GM18505 (cell line): ENCODE results near the gene RHOF.
"Not testable (repeated sequence)": the region's sequence is repeated elsewhere in the genome, so short reads cannot be mapped to it uniquely, and the experiment has no call there.

ENCODE experiments used
- ATAC-seq: cut with Tn5 transposase; IDR thresholded peaks from one replicate; pipeline ENCODE4 v1.9.1; 2021; ENCODE audit not compliant: unreplicated experiment
- POLR2A ChIP-seq: IDR thresholded peaks from 4 replicates; pipeline ENCODE4 v1.6.1; 2011; ENCODE audit warnings: borderline replicate concordance; ENCODE audit not compliant: insufficient read depth, insufficient read length; ENCODE audit errors: extremely low read depth

RHOF gene

GRCh38 chr12:121796855-121797751, 3.6 kb upstream of the RHOF start:
- no peak for TF ChIP-seq POLR2A
- ATAC-seq, result no peak

- ATAC-seq, result no peak
Measured at GRCh38 chr12:121795034-121795968, 1.8 kb upstream of the RHOF start.

GRCh38 chr12:121794534-121795033, 1.1 kb upstream of the RHOF start:
- ATAC-seq, result no peak
- peak; percentile 16 for TF ChIP-seq POLR2A

More at GRCh38 chr12:121795034-121795968, 1.8 kb upstream of the RHOF start:
- TF ChIP-seq POLR2A, result no peak

DNA sequence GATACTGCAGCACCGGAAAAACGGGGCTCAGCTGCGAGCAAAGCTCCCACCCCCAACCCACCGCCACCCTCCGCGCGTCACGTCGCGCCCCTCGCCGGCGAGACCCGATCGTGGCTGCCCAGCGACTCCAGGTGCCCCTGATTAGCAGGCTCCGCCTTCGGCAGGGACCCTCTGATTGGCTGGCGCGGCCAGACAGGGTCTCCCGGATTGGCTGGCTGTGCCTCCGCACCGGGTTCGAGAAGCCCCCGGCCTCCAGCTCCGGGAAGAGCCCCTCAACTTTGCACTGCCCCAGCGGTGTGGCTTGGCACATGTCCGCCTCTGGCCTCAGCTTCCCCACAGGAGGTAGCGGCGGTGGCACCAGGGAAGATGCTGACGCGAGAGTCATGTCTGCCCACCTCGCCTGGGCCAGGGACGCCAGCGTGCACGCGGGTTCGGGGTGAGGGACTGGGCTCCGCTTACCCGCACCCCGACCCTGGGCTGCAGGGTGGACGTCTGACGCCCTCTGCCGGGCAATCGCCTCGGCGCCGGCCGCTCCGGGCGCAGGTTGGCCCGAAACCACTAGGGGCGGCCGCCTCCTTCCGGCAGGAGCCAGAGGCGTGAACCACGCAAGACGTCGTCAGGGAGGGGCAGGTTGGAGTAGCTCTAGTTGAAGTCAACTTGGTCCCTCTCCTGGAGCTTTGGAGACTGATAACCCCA, 498 bp upstream of the RHOF start:
- peak; percentile 47 for ATAC-seq
- peak; percentile 30 for TF ChIP-seq POLR2A

- TF ChIP-seq POLR2A, result peak; percentile 22
- ATAC-seq, result no peak
Measured at GRCh38 chr12:121792607-121793439, 665 bp downstream of the RHOF start.

DNA sequence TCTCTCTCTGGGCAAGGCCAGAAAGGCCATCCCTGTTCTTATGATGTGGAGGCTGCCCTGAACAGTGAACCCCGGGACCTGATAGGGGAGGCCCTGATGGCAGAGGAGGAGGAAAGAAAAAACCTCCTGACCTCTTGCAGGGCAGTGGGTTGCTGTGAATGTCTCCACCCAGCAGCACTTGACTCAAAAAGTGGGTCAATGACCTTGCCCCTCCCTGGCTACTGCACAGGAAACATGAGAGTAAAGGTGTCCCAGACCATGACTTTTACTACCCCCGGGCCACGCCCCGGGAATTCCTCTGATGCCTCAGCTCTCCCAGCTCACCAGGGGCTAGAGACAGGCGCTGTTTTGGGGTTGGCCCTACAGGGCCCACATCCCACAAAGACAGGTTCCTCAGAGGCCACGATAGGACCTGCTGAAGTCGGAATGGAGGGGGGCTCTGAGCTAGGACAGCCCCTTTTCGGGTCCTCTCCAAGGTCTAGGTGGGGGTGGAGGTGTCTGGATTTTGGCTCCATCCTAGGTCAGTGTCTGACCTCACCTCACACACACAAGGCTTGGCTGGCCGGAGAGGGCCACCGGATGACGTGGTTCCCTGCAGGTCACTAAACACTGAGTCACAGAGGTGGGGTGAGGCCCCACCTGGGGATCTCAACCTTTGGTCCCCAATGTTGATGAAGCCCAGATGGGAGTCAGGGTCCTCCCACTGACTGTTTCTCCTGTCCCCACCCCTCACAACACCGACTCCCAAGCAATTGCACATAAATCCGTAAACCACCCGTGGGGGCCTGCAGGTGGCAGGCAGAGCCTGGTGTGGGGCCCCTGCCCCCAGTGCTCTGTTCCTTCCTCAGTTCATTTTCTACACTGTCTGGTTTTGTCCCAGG, 1.6 kb downstream of the RHOF start:
- TF ChIP-seq POLR2A, result peak; percentile 43
- ATAC-seq, result no peak

DNA sequence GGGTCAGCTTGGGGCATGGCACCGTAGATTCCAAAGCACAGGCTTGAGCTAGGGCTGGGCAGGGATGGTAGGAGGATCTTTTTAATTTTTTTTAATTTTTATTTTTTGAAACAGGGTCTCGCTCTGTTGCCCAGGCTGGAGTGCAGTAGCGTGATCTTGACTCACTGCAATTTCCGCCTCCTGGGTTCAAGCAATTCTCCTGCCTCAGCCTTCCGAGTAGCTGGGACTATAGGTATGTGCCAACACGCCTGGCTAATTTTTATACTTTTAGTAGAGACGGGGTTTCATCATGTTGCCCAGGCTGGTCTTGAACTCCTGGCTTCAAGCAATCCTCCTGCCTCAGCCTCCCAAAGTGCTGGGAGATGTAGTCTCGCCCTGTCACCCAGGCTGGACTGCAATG, 2.7 kb downstream of the RHOF start:
- not testable (repeated sequence) for ATAC-seq

DNA sequence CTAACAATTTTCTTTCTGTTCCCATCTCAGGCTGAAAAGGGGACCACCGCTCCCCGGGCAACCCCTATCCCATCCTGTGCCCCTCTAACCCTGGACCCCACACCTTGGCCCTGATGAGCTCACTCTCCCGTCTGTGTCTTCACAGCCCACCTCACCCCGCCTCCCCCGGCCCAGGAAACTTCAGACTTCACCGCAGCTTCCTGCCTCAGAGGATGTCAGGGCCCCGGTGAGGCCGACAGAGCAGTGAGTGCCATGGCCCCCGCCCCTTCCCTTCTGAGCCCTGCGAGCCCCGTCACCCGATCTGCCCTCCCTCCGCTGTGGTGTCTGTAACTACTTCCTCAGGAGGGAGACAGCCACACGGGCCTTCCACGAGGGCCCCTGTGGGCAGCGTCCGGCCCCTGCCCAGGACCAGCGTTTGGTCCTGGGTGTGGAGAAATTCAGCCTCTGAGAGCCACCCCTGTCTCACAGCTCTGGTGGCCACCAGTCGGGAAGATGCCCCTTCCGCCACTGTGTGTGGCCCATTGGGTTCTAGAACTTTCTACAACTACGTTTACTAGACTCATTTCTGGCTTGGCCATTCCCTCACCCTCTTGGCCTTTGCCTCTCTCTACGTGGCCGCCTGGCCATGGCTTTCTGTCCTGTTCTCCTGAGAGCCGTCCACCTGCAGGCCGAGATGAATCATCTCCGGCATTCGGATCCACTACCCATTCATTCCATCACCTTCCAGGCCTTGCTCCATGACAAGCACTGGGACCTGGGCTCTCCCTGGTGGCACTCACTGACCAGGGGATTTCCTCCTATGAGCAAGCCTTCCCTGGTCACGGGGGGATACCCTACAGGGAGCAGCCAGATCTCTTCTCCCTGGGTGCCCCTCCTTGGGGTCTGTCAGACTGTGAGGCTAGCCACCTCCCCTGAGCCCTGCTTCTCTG, 3.4 kb downstream of the RHOF start:
- TF ChIP-seq POLR2A, result peak; percentile 74
- peak; percentile 34 for ATAC-seq

DNA sequence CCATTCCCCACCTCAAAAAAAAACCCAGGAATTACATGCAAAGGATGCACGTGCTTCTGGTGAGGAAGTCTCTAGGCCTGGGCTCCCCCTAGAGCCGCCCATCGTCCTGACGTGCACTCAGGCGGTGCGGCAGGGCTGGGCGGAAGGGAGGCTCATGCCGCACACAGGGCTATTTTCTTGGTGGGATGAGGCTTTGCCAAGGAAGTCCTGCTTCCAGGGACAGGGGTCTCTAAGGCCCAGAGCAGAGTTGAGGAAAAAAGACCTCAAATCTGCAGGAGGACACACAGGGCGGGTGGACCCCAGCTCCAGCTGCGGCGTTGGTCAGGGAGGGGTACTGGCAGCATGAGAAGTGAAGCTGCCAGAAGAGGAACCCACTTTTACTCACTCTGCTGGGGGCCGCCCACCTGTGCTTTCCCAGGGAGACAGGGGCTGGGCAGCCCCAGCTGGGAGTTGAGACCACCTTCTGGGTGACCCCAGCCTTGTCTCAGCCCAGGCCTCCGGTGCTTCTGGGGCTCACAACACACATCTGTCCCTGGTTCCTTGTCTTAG, 4.2 kb downstream of the RHOF start:
- no peak for ATAC-seq
- TF ChIP-seq POLR2A, result peak; percentile 51

GRCh38 chr12:121788176-121788818, 5.2 kb downstream of the RHOF start:
- ATAC-seq, result no peak
- no peak for TF ChIP-seq POLR2A
